Effector CD8-positive, alpha-beta T cell (primary cell): ENCODE data around the gene MDM1.

ENCODE experiments used
- DNase-seq: peaks from one replicate; lab custom pipeline; 2025; lab: John Stamatoyannopoulos, UW

Gene MDM1

GRCh38 chr12:68272732-68273131 lies 59.4 kb downstream of the MDM1 start:
- DNase-seq: no peak

GRCh38 chr12:68271346-68271745 lies 60.8 kb downstream of the MDM1 start:
- no peak for DNase-seq

- DNase-seq: no peak
Observed at GRCh38 chr12:68270358-68270757, 61.8 kb downstream of the MDM1 start.

- DNase-seq: no peak
Observed at GRCh38 chr12:68269779-68270178, 62.4 kb downstream of the MDM1 start.

- DNase-seq: no peak
Observed at GRCh38 chr12:68268967-68269366, 63.2 kb downstream of the MDM1 start.

GRCh38 chr12:68267892-68268396 lies 64.2 kb downstream of the MDM1 start:
- DNase-seq: no peak

- DNase-seq: no peak
Observed at GRCh38 chr12:68264857-68265256, 67.3 kb downstream of the MDM1 start.

- no peak for DNase-seq
Observed at GRCh38 chr12:68264158-68264855, 67.9 kb downstream of the MDM1 start.

- DNase-seq: no peak
Observed at GRCh38 chr12:68263366-68263765, 68.8 kb downstream of the MDM1 start.

- DNase-seq: no peak
Observed at GRCh38 chr12:68261896-68262295, 70.3 kb downstream of the MDM1 start.

- DNase-seq: no peak
Observed at GRCh38 chr12:68260153-68260552, 72.0 kb downstream of the MDM1 start.

GRCh38 chr12:68259318-68259940 lies 72.7 kb downstream of the MDM1 start:
- DNase-seq: no peak

- DNase-seq: no peak
Observed at GRCh38 chr12:68253504-68253903, 78.7 kb downstream of the MDM1 start, which contains the start of gene IL22. IL22 (minus strand) TSS chr12:68253604; CDS start chr12:68253448, 156 bp downstream.

GRCh38 chr12:68252077-68252476 lies 80.1 kb downstream of the MDM1 start:
- no peak for DNase-seq

- DNase-seq: no peak
Observed at GRCh38 chr12:68250454-68250853, 81.7 kb downstream of the MDM1 start.

- no peak for DNase-seq
Observed at GRCh38 chr12:68247785-68248184, 84.4 kb downstream of the MDM1 start.

GRCh38 chr12:68246350-68246749 lies 85.8 kb downstream of the MDM1 start:
- no peak for DNase-seq

- DNase-seq: no peak
Observed at GRCh38 chr12:68245180-68246021, 86.8 kb downstream of the MDM1 start.
